IMR-90 (cell line): ENCODE results near the gene TUBB4A. TPM values are rescaled to one million over a fixed set of nuclear protein-coding genes. Genes with fewer than 3 reads are reported as not detected.
A peak's percentile ranks its signal among the peaks of the same experiment; 100 is the strongest.

ENCODE experiments used
- ATAC-seq: fragments of 200-7000 bp; cut with Tn5 transposase; 2 replicates; pipeline ENCODE4 v1.9.1; 2020; ENCODE audit warnings: low read depth, mild to moderate bottlenecking, moderate library complexity
- BruUV-seq: library from RNA; stranded (reverse); fragments of 400-500 nt; replicated peaks from 2 replicates; lab custom pipeline; 2021; lab: Mats Ljungman, UMichigan
- CTCF ChIA-PET: fragments of 300-600 bp; formaldehyde crosslinking; extraction: SDS; loops from one replicate; lab custom pipeline; 2021; ENCODE audit warnings: antibody characterized with exemption; lab: Yijun Ruan, JAX
- POLR2A ChIA-PET: fragments of 300-600 bp; sonication (Branson Sonifier 250); formaldehyde crosslinking; loops from one replicate; lab custom pipeline; 2022; ENCODE audit warnings: antibody characterized with exemption; ENCODE audit not compliant: unreplicated experiment; lab: Charles Lee
- DNase-seq: peaks from one replicate; pipeline ENCODE4 v3.0.0; 2013
- H2AFZ ChIP-seq: replicated peaks from 2 replicates; pipeline ENCODE3; 2013; ENCODE audit warnings: low read length, mild to moderate bottlenecking; ENCODE audit not compliant: poor library complexity
- H2AK5ac ChIP-seq: 2 replicates; pipeline ENCODE4 v1.6.1; 2013; ENCODE audit warnings: low read depth, low read length, inconsistent platforms
- H2AK9ac ChIP-seq: replicated peaks from 2 replicates; pipeline ENCODE3; 2013; ENCODE audit warnings: mild to moderate bottlenecking, low read depth, low read length, moderate library complexity; ENCODE audit not compliant: poor library complexity
- H2BK120ac ChIP-seq: 2 replicates; pipeline ENCODE4 v1.6.1; 2013; ENCODE audit warnings: low read depth, low read length, inconsistent platforms
- H2BK15ac ChIP-seq: 3 replicates; pipeline ENCODE4 v1.6.1; 2013; ENCODE audit warnings: low read depth, low read length, inconsistent platforms
- H2BK20ac ChIP-seq: 2 replicates; pipeline ENCODE4 v1.6.1; 2013; ENCODE audit warnings: low read depth, mild to moderate bottlenecking, inconsistent platforms, low read length, moderate library complexity
- H2BK5ac ChIP-seq: 2 replicates; pipeline ENCODE4 v1.6.1; 2013; ENCODE audit warnings: mild to moderate bottlenecking, low read depth, low read length, inconsistent platforms; ENCODE audit not compliant: poor library complexity, severe bottlenecking
- H3K14ac ChIP-seq: replicated peaks from 2 replicates; pipeline ENCODE4 v1.6.1; 2013; ENCODE audit warnings: low read depth, low read length, inconsistent platforms
- H3K18ac ChIP-seq: 2 replicates; pipeline ENCODE4 v1.6.1; 2013; ENCODE audit warnings: low read depth, low read length, control low read depth
- H3K23ac ChIP-seq: 2 replicates; pipeline ENCODE4 v1.6.1; 2013; ENCODE audit warnings: low read depth, low read length, inconsistent platforms
- H3K27ac ChIP-seq: 2 replicates; pipeline ENCODE4 v1.5.1; 2013; ENCODE audit warnings: mild to moderate bottlenecking, control low read depth, low read length; ENCODE audit not compliant: insufficient read depth
- H3K27me3 ChIP-seq: 2 replicates; pipeline ENCODE4 v1.6.1; 2013; ENCODE audit warnings: low read length; ENCODE audit not compliant: control insufficient read depth, insufficient read depth
- H3K36me3 ChIP-seq: 2 replicates; pipeline ENCODE4 v1.6.1; 2013; ENCODE audit warnings: low read length, mixed read lengths; ENCODE audit not compliant: control insufficient read depth, insufficient read depth
- H3K4ac ChIP-seq: 2 replicates; pipeline ENCODE4 v1.6.1; 2013; ENCODE audit warnings: low read depth, low read length, inconsistent platforms
- H3K4me1 ChIP-seq: 2 replicates; pipeline ENCODE4 v1.6.1; 2013; ENCODE audit warnings: low read length, mixed read lengths; ENCODE audit not compliant: control insufficient read depth, insufficient read depth
- H3K4me2 ChIP-seq: 2 replicates; pipeline ENCODE4 v1.6.1; 2013; ENCODE audit warnings: low read depth, mild to moderate bottlenecking, control low read depth, low read length, moderate library complexity
- H3K4me3 ChIP-seq: 2 replicates; pipeline ENCODE4 v1.5.1; 2013; ENCODE audit warnings: low read depth, mild to moderate bottlenecking, control low read depth, low read length, moderate library complexity; ENCODE audit not compliant: insufficient read depth
- H3K56ac ChIP-seq: 2 replicates; pipeline ENCODE4 v1.6.1; 2013; ENCODE audit warnings: low read length, inconsistent platforms; ENCODE audit not compliant: insufficient read depth; ENCODE audit errors: extremely low read depth
- H3K79me1 ChIP-seq, 2 experiments: 2 replicates each; pipeline ENCODE4 v1.6.1; 2013; ENCODE audit warnings: low read length in 2 of 2, inconsistent platforms in 1 of 2, low read depth in 1 of 2
- H3K9ac ChIP-seq: 2 replicates; pipeline ENCODE4 v1.6.1; 2013; ENCODE audit warnings: low read depth, low read length, control low read depth
- H3K9me1 ChIP-seq: 2 replicates; pipeline ENCODE4 v1.6.1; 2013; ENCODE audit warnings: low read length, inconsistent platforms; ENCODE audit not compliant: insufficient read depth
- H3K9me3 ChIP-seq: 2 replicates; pipeline ENCODE4 v1.6.1; 2013; ENCODE audit warnings: low read length; ENCODE audit not compliant: control insufficient read depth, insufficient read depth
- H4K20me1 ChIP-seq: 2 replicates; pipeline ENCODE4 v1.6.1; 2013; ENCODE audit warnings: low read length, inconsistent platforms; ENCODE audit not compliant: insufficient read depth
- H4K5ac ChIP-seq: 2 replicates; pipeline ENCODE4 v1.6.1; 2013; ENCODE audit warnings: mild to moderate bottlenecking, low read depth, low read length, control low read depth
- H4K8ac ChIP-seq, 2 experiments: 2 replicates each; pipeline ENCODE4 v1.6.1; 2013; ENCODE audit warnings: low read depth in 2 of 2, low read length in 2 of 2, control low read depth in 1 of 2, inconsistent platforms in 1 of 2
- H4K91ac ChIP-seq: 2 replicates; pipeline ENCODE4 v1.6.1; 2013; ENCODE audit warnings: low read depth, low read length, inconsistent platforms; ENCODE audit not compliant: insufficient read depth
- BHLHE40 ChIP-seq: fragments of 150-350 bp; IDR thresholded peaks from 2 replicates; pipeline ENCODE4 v1.6.1; 2016; ENCODE audit warnings: mild to moderate bottlenecking, low read depth, low read length
- CHD1 ChIP-seq: IDR thresholded peaks from 2 replicates; pipeline ENCODE4 v1.6.1; 2012; ENCODE audit warnings: low read depth, low read length, improper control_type of control experiment
- CTCF ChIP-seq: conservative IDR thresholded peaks from 2 replicates; pipeline ENCODE4 v1.5.1; 2012; ENCODE audit warnings: mild to moderate bottlenecking, low read depth, low read length, improper control_type of control experiment
- FOS ChIP-seq: fragments of 150-350 bp; IDR thresholded peaks from 2 replicates; pipeline ENCODE4 v1.6.1; 2016; ENCODE audit warnings: low read depth, low read length
- MAFK ChIP-seq: IDR thresholded peaks from 2 replicates; pipeline ENCODE4 v1.6.1; 2012; ENCODE audit warnings: low read depth, low read length, improper control_type of control experiment
- MAZ ChIP-seq: IDR thresholded peaks from 2 replicates; pipeline ENCODE4 v1.6.1; 2012; ENCODE audit warnings: low read depth, mild to moderate bottlenecking, low read length, improper control_type of control experiment, moderate library complexity, borderline replicate concordance
- MXI1 ChIP-seq: IDR thresholded peaks from 2 replicates; pipeline ENCODE4 v1.6.1; 2012; ENCODE audit warnings: low read depth, mild to moderate bottlenecking, low read length, moderate library complexity, borderline replicate concordance
- NFE2L2 ChIP-seq: fragments of 150-350 bp; IDR thresholded peaks from 2 replicates; pipeline ENCODE4 v1.6.1; 2016; ENCODE audit warnings: low read depth, mild to moderate bottlenecking, low read length
- POLR2A ChIP-seq: IDR thresholded peaks from 2 replicates; pipeline ENCODE4 v1.6.1; 2012; ENCODE audit warnings: mild to moderate bottlenecking, low read depth, low read length
- RAD21 ChIP-seq: IDR thresholded peaks from 2 replicates; pipeline ENCODE4 v1.6.1; 2012; ENCODE audit warnings: low read length, improper control_type of control experiment
- RCOR1 ChIP-seq: IDR thresholded peaks from 2 replicates; pipeline ENCODE4 v1.6.1; 2012; ENCODE audit warnings: mild to moderate bottlenecking, low read length, improper control_type of control experiment; ENCODE audit not compliant: insufficient replicate concordance
- RFX5 ChIP-seq: IDR thresholded peaks from 2 replicates; pipeline ENCODE4 v1.8.0; 2012; ENCODE audit warnings: low read depth, mild to moderate bottlenecking, low read length, moderate library complexity
- USF2 ChIP-seq: fragments of 150-350 bp; IDR thresholded peaks from 2 replicates; pipeline ENCODE4 v1.6.1; 2017; ENCODE audit warnings: mild to moderate bottlenecking, antibody characterized with exemption, low read length, low read depth
- WGBS, 2 experiments: methylation state at CpG; one replicate each; pipeline versions ENCODE4 v1.1.5 to v1.1.7; 2013; ENCODE audit warnings: missing lambda C conversion rate in 2 of 2; ENCODE audit not compliant: insufficient read length in 1 of 2; ENCODE audit errors: extremely low coverage in 2 of 2; 5-methylcytosine and 5-hydroxymethylcytosine counted together
- dilution Hi-C: fragments of 300-500 bp; cut with HindIII; formaldehyde crosslinking; loops from one replicate; pipeline ENCODE4 v1.14.3; 2018; ENCODE audit warnings: low sequenced_read_pairs; ENCODE audit not compliant: unreplicated experiment
- in situ Hi-C: fragments of 300-500 bp; cut with MboI; formaldehyde crosslinking; loops from 3 replicates; pipeline ENCODE4 v1.14.3; 2019; ENCODE audit warnings: low sequenced_read_pairs, inconsistent platforms, mixed read lengths
- intact Hi-C: fragments of 100-400 bp; cut with micrococcal nuclease; formaldehyde crosslinking; loops from 2 replicates; pipeline ENCODE4 v1.10.0; 2022
- polyA plus RNA-seq, 3 experiments: library from polyadenylated mRNA; depleted of rRNA; stranded (reverse); fragments of >200 nt; gene quantifications; 2 replicates each; pipeline ENCODE4 v1.2.3, GENCODE V29; 2012; ENCODE audit warnings: low replicate concordance in 1 of 3
- total RNA-seq: library from RNA; depleted of rRNA; stranded (reverse); fragments of >200 nt; gene quantifications from 2 replicates; pipeline ENCODE4 v1.2.3, GENCODE V29; 2012

The TUBB4A gene
- total and polyA plus RNA-seq, 2 of the 4 experiments (the other 2 are of a cell fraction): not detected

- TF ChIP-seq RCOR1: no peak
Observed at GRCh38 chr19:6521718-6522646, 19.9 kb upstream of the TUBB4A start (continued).

- Histone ChIP-seq H3K4me1 (no peaks in the 10 kb centered on the region), H2AK5ac (no peak overlapping the region), H2BK120ac (no peak overlapping the region), H3K4me3 (no peak overlapping the region), H2AFZ (no peak overlapping the region), H3K4ac (no peak overlapping the region), H3K56ac (no peak overlapping the region), H3K23ac (no peak overlapping the region), H3K14ac (no peak overlapping the region), H3K27ac (no peak overlapping the region), H2BK5ac (no peak overlapping the region), H3K18ac (no peak overlapping the region), H4K91ac (no peak overlapping the region), H3K9me1 (0 out of 2 replicates have a peak, but pooled peaks cover 2% of the 10 kb centered on the region), H2AK9ac (no peak overlapping the region), H2BK20ac (no peak overlapping the region), H2BK15ac (no peak overlapping the region), H3K9me3 (no peaks in the 10 kb centered on the region), H3K4me2 (no peak overlapping the region), H3K36me3 (no peaks in the 10 kb centered on the region), H3K79me1 (no peaks in the 10 kb centered on the region), H3K9ac (no peak overlapping the region), H4K8ac (no peak overlapping the region), H4K5ac (no peak overlapping the region), H3K27me3 (no peaks in the 10 kb centered on the region), H4K20me1 (no peaks in the 10 kb centered on the region)
- dilution Hi-C loops (no loop called here), in situ Hi-C loops (loop anchor here (5.0 to 10.0 kb wide), 2 partner anchors 216 to 343 kb away; partner anchors contain the start of genes GPR108 and TRIP10), intact Hi-C loops (no loop called here)
- ChIA-PET POLR2A (no interaction called here), CTCF (no interaction called here)
- BruUV-seq: no TSS peak
- no peak for ATAC-seq
- no CpG with 5 or more reads among the region's 2 CpGs for WGBS, 2 experiments
- peak; percentile 61 for DNase-seq
- no peak for TF ChIP-seq NFE2L2
- no peak for TF ChIP-seq BHLHE40
- TF ChIP-seq MAFK: no peak
- TF ChIP-seq RAD21: no peak
- no peak for TF ChIP-seq POLR2A
- no peak for TF ChIP-seq USF2
- TF ChIP-seq MXI1: no peak
- TF ChIP-seq RCOR1: no peak
- no peak for TF ChIP-seq CHD1
- TF ChIP-seq RFX5: no peak
- no peak for TF ChIP-seq MAZ
- no peak for TF ChIP-seq FOS
- no peak for TF ChIP-seq CTCF
Observed at GRCh38 chr19:6519289-6519688, 17.2 kb upstream of the TUBB4A start.
